RWPE2 (cell line): ENCODE data around the gene GHSR.

Experiments
- ATAC-seq: fragments of 200-7000 bp; cut with Tn5 transposase; 3 replicates; pipeline ENCODE4 v1.9.1; 2021; ENCODE audit warnings: low read depth
- DNase-seq: peaks from one replicate; pipeline ENCODE4 v3.0.0-alpha.2; 2020; ENCODE audit warnings: low spot score
- H3K27ac ChIP-seq: fragments of 450-650 bp; 2 replicates; pipeline ENCODE4 v1.5.1; 2017; ENCODE audit warnings: mild to moderate bottlenecking; ENCODE audit not compliant: poor library complexity, severe bottlenecking
- H3K27me3 ChIP-seq: fragments of 250-450 bp; sonication (Bioruptor Pico); 2 replicates; pipeline ENCODE4 v1.5.1; 2021; ENCODE audit warnings: mild to moderate bottlenecking, moderate library complexity; ENCODE audit not compliant: insufficient read depth, poor library complexity, severe bottlenecking
- H3K36me3 ChIP-seq: fragments of 250-450 bp; sonication (Bioruptor Pico); 2 replicates; pipeline ENCODE4 v1.5.1; 2020; ENCODE audit warnings: low read depth, mild to moderate bottlenecking, moderate library complexity
- H3K4me1 ChIP-seq: fragments of 250-450 bp; sonication (Bioruptor Pico); 2 replicates; pipeline ENCODE4 v1.5.1; 2021; ENCODE audit warnings: mild to moderate bottlenecking, moderate library complexity; ENCODE audit not compliant: insufficient read depth, poor library complexity, severe bottlenecking
- H3K4me3 ChIP-seq: fragments of 250-450 bp; sonication (Bioruptor Pico); 2 replicates; pipeline ENCODE4 v1.5.1; 2021; ENCODE audit warnings: mild to moderate bottlenecking, moderate library complexity; ENCODE audit not compliant: severe bottlenecking
- H3K9me3 ChIP-seq: fragments of 250-450 bp; sonication (Bioruptor Pico); 2 replicates; pipeline ENCODE4 v1.5.1; 2021; ENCODE audit warnings: mild to moderate bottlenecking, moderate library complexity; ENCODE audit not compliant: severe bottlenecking
- CTCF ChIP-seq: fragments of 450-650 bp; IDR thresholded peaks from one replicate; pipeline ENCODE4 v1.5.1; 2017; ENCODE audit warnings: mild to moderate bottlenecking, moderate library complexity; ENCODE audit not compliant: poor library complexity, severe bottlenecking

GHSR gene

GRCh38 chr3:172464306-172464705 lies 16.1 kb upstream of the GHSR start:
- TF ChIP-seq CTCF = no peak
- H3K27me3 ChIP-seq = no peaks in the 10 kb centered on the region
- DNase-seq = no peak
- H3K9me3 ChIP-seq = no peaks in the 10 kb centered on the region
- H3K36me3 ChIP-seq = no peaks in the 10 kb centered on the region
- H3K27ac ChIP-seq = no peak overlapping the region
- ATAC-seq = no peak
- H3K4me1 ChIP-seq = peaks cover 10% of the 10 kb centered on the region
- H3K4me3 ChIP-seq = no peak overlapping the region

DNA sequence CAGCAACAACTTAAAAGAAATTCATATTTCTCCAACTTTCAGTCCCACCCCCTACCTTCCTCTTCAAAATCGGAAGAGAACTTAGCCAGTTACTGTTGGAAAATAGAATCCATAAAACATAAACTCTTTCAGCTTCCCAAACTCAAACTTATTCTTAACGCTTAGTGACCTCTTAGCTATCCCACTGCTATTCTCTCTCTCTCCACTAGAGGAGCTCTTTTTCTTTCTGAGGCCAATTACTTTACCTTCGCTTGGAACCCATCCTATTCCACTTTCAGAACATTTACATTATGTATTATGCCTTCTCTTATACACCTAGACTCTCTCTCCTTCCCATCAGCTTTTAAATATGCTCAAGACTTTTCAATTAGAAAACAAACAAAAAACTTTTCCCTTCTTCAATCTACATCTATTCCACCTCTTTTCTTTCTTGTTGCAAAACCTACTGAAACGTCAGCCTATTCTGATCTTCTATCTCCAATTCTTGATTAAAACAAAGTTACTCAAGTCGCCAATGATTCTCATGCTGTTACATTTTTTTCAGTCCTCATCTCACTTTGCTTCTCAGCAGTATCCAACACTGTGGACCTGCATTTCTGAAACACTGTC lies 13.4 kb upstream of the GHSR start:
- no peak overlapping the region for H3K27ac ChIP-seq
- ATAC-seq (no peak; the same call in 2 of the 3 replicates), DNase-seq (no peak)
- no peak overlapping the region for H3K4me3 ChIP-seq
- peak; percentile 92 for TF ChIP-seq CTCF
- no peaks in the 10 kb centered on the region for H3K27me3 ChIP-seq
- H3K9me3 ChIP-seq = no peaks in the 10 kb centered on the region
- no peaks in the 10 kb centered on the region for H3K36me3 ChIP-seq
- no peaks in the 10 kb centered on the region for H3K4me1 ChIP-seq

DNA sequence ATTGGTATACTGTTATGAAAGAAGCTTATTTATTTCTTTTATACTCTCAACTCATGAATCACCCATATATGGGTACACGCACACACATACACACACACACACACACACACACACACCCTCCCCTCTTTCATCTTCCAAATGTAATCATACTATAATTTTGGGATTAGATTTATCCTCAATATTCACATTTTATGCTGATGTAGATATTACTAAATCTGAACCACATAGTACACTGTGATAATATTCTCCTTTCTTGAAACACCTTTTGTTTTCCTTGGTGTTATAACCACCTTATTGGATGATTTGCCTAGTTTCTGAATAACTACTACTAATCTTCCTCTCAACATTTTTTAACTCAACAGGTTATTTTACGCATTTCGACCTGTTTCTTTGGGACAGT lies 8.1 kb upstream of the GHSR start:
- no peaks in the 10 kb centered on the region for H3K9me3 ChIP-seq
- no peak overlapping the region for H3K27ac ChIP-seq
- ATAC-seq (no peak), DNase-seq (no peak)
- no peaks in the 10 kb centered on the region for H3K4me1 ChIP-seq
- H3K4me3 ChIP-seq = no peak overlapping the region
- no peak for TF ChIP-seq CTCF
- H3K36me3 ChIP-seq = no peaks in the 10 kb centered on the region
- peaks cover 9% of the 10 kb centered on the region for H3K27me3 ChIP-seq

- Histone ChIP-seq H3K4me3 (no peak overlapping the region), H3K27me3 (peaks cover 32% of the 10 kb centered on the region), H3K36me3 (no peaks in the 10 kb centered on the region), H3K4me1 (no peaks in the 10 kb centered on the region), H3K27ac (no peak overlapping the region), H3K9me3 (no peaks in the 10 kb centered on the region)
- ATAC-seq = no peak
- no peak for TF ChIP-seq CTCF
- no peak for DNase-seq
Measured at GRCh38 chr3:172454180-172454579, 5.9 kb upstream of the GHSR start.

DNA sequence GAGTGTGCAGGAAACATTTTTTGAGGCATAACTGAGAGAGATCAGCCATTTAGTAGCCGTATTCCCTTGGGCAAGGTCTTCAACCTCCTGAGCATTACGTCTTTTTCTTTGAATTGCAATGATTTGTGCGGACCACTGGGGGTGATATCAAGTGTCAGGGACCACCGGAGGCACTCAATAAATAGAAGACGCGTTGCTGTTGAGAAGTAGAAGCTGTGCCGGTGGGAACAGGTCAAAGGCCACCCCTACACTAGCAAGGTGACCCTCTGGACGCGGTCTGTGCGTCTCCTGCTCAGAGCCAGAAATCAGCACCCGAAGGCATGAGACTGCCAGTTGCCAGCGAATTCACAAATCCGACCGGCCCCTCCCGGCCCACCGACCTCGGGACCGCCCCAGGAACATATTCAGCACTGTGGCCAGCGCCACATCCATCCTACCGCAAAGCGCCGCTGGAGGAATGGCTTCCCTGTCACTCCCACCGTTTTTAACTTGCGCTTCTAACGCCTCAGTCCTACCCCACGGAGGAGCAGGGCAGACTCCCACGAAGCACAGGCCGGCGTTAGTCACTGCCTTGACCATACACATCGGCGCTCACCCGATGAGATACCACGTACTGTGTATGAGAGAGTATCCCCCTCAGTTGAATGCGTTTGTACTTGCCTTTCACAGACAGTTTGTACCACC lies 1.4 kb upstream of the GHSR start:
- Histone ChIP-seq H3K36me3 (no peaks in the 10 kb centered on the region), H3K4me3 (no peak overlapping the region), H3K27ac (no peak overlapping the region), H3K27me3 (peaks cover 72% of the 10 kb centered on the region), H3K9me3 (no peaks in the 10 kb centered on the region), H3K4me1 (no peaks in the 10 kb centered on the region)
- peak; percentile 67; the same call in 2 of the 3 replicates for ATAC-seq
- no peak for DNase-seq
- TF ChIP-seq CTCF = no peak
